Suprapubic skin (tissue), 4 donors: ENCODE measurements around the gene IRF7. TPM values are rescaled to one million over a fixed set of nuclear protein-coding genes. Genes with fewer than 3 reads are reported as not detected.
"Not testable (repeated sequence)": the region's sequence is repeated elsewhere in the genome, so short reads cannot be mapped to it uniquely, and the experiment has no call there.

ENCODE experiments used
- DNase-seq, 2 donors: peaks; one replicate each; pipeline ENCODE4 v3.0.0-alpha.2; 2019; ENCODE audit warnings: low spot score in 2 of 2
- H3K27ac ChIP-seq: fragments of 200-600 bp; sonication (generic); one replicate; pipeline ENCODE4 v1.5.1; 2019
- H3K27me3 ChIP-seq: fragments of 200-600 bp; sonication (generic); one replicate; pipeline ENCODE4 v1.5.1; 2019
- H3K36me3 ChIP-seq: fragments of 200-600 bp; sonication (generic); one replicate; pipeline ENCODE4 v1.5.1; 2019
- H3K4me1 ChIP-seq: fragments of 200-600 bp; sonication (generic); one replicate; pipeline ENCODE4 v1.5.1; 2019
- H3K4me3 ChIP-seq: fragments of 200-600 bp; sonication (generic); one replicate; pipeline ENCODE4 v1.5.1; 2019; ENCODE audit warnings: mild to moderate bottlenecking
- H3K9me3 ChIP-seq: fragments of 200-600 bp; sonication (generic); one replicate; pipeline ENCODE4 v1.5.1; 2019
- CTCF ChIP-seq, 2 donors: fragments of 200-600 bp in 1 of 2; fragments of 450-650 bp in 1 of 2; sonication (generic) in 1 of 2; IDR thresholded peaks; one replicate each; pipeline ENCODE4 v1.5.1; 2016 to 2019; ENCODE audit warnings: antibody characterized with exemption in 2 of 2, mild to moderate bottlenecking in 1 of 2, moderate library complexity in 1 of 2
- EP300 ChIP-seq: sonication (generic); formaldehyde crosslinking; IDR thresholded peaks from one replicate; pipeline ENCODE4 v1.6.1; 2017; ENCODE audit warnings: antibody characterized with exemption
- POLR2A ChIP-seq, 2 donors: fragments of 450-650 bp; IDR thresholded peaks; one replicate each; pipeline ENCODE4 v1.6.1; 2017; ENCODE audit warnings: antibody characterized with exemption in 2 of 2, mild to moderate bottlenecking in 2 of 2, moderate library complexity in 2 of 2
- POLR2AphosphoS5 ChIP-seq, 3 donors: sonication (generic); formaldehyde crosslinking; IDR thresholded peaks; one replicate each; pipeline ENCODE4 v1.6.1; 2017; ENCODE audit warnings: antibody characterized with exemption in 3 of 3
- WGBS: methylation state at CpG from one replicate; pipeline ENCODE4 v1.1.5; 2018; 5-methylcytosine and 5-hydroxymethylcytosine counted together
- total RNA-seq, 4 donors: library from RNA; depleted of rRNA; stranded (reverse); fragments of >200 nt; gene quantifications; one replicate each; pipeline ENCODE4 v1.1.0, GENCODE V29; 2016

Gene IRF7
- total RNA-seq, 4 donors from 2014 or later, result 20.9 to 34.0 (median 26.6) TPM

- Histone ChIP-seq H3K4me1 (peaks cover 9% of the 10 kb centered on the region), H3K36me3 (peaks cover 36% of the 10 kb centered on the region), H3K27me3 (no peaks in the 10 kb centered on the region), H3K4me3 (no peak overlapping the region), H3K9me3 (no peaks in the 10 kb centered on the region), H3K27ac (no peak overlapping the region)
- no peak for DNase-seq
- TF ChIP-seq POLR2AphosphoS5 (IDR thresholded peaks at IDR 0.05) (no peak), CTCF (IDR thresholded peaks at IDR 0.05) (no peak), POLR2A (IDR thresholded peaks at IDR 0.05) (no peak), EP300 (no peak)
- WGBS, result 88% methylated on average over 15 of the region's 15 CpGs
These were observed 38.1 kb upstream of the IRF7 start for GRCh38 chr11:653837-654236.

- not testable (repeated sequence) for H3K27me3 ChIP-seq, DNase-seq, H3K9me3 ChIP-seq, H3K4me3 ChIP-seq, H3K4me1 ChIP-seq, H3K27ac ChIP-seq
- H3K36me3 ChIP-seq, result peaks cover 36% of the 10 kb centered on the region
- WGBS, result 94% methylated on average over 14 of the region's 14 CpGs
These were observed 37.4 kb upstream of the IRF7 start for GRCh38 chr11:653136-653535.

- H3K9me3 ChIP-seq, result no peaks in the 10 kb centered on the region
- H3K36me3 ChIP-seq, result peaks cover 37% of the 10 kb centered on the region
- H3K4me3 ChIP-seq, result no peak overlapping the region
- H3K4me1 ChIP-seq, result no peaks in the 10 kb centered on the region
- TF ChIP-seq POLR2AphosphoS5 (IDR thresholded peaks at IDR 0.05) (no peak), POLR2A (IDR thresholded peaks at IDR 0.05) (no peak), EP300 (no peak), CTCF (IDR thresholded peaks at IDR 0.05) (no peak)
- DNase-seq, result no peak
- 92% methylated on average over 10 of the region's 10 CpGs for WGBS
- no peak overlapping the region for H3K27ac ChIP-seq
- H3K27me3 ChIP-seq, result no peaks in the 10 kb centered on the region
These were observed 34.7 kb upstream of the IRF7 start for GRCh38 chr11:650482-650881.

GRCh38 chr11:647672-648158 lies 32.0 kb upstream of the IRF7 start:
- H3K27me3 ChIP-seq, H3K27ac ChIP-seq, DNase-seq, H3K4me1 ChIP-seq, H3K9me3 ChIP-seq, H3K4me3 ChIP-seq: not testable (repeated sequence)
- WGBS, result 86% methylated on average over 10 of the region's 14 CpGs
- peaks cover 34% of the 10 kb centered on the region for H3K36me3 ChIP-seq

- WGBS, result 87% methylated on average over 14 of the region's 14 CpGs
- Histone ChIP-seq H3K4me3 (no peak overlapping the region), H3K36me3 (peaks cover 29% of the 10 kb centered on the region), H3K9me3 (no peaks in the 10 kb centered on the region), H3K4me1 (no peaks in the 10 kb centered on the region), H3K27ac (no peak overlapping the region), H3K27me3 (no peaks in the 10 kb centered on the region)
- DNase-seq, result no peak
- TF ChIP-seq EP300, result no peak
These were observed 30.5 kb upstream of the IRF7 start for GRCh38 chr11:646214-646613.

GRCh38 chr11:645536-645935 lies 29.8 kb upstream of the IRF7 start:
- Histone ChIP-seq H3K27me3 (no peaks in the 10 kb centered on the region), H3K27ac (no peak overlapping the region), H3K4me3 (no peak overlapping the region), H3K9me3 (no peaks in the 10 kb centered on the region), H3K4me1 (no peaks in the 10 kb centered on the region), H3K36me3 (peaks cover 23% of the 10 kb centered on the region)
- TF ChIP-seq EP300 (no peak), POLR2AphosphoS5 (IDR thresholded peaks at IDR 0.05) (no peak), POLR2A (IDR thresholded peaks at IDR 0.05) (no peak), CTCF (IDR thresholded peaks at IDR 0.05) (no peak)
- DNase-seq, result no peak
- WGBS, result 88% methylated on average over 16 of the region's 16 CpGs
